Dendritic cell treated with granulocyte-macrophage colony-stimulating factor and Interleukin-4, amounts not matched to agents 40 ng/mL and 50 ng/mL, for 4 days (primary cell): ENCODE results near the gene MFSD12.
A peak's percentile ranks its signal among the peaks of the same experiment; 100 is the strongest.
"Not testable (repeated sequence)": the region's sequence is repeated elsewhere in the genome, so short reads cannot be mapped to it uniquely, and the experiment has no call there.

Source experiments
- H3K27ac Mint-ChIP-seq: one replicate; pipeline ENCODE4 v1.8.0; 2022; ENCODE audit warnings: mild to moderate bottlenecking, mixed read lengths
- H3K27me3 Mint-ChIP-seq: one replicate; pipeline ENCODE4 v1.8.0; 2022; ENCODE audit warnings: mild to moderate bottlenecking, mixed read lengths
- H3K36me3 Mint-ChIP-seq: one replicate; pipeline ENCODE4 v1.8.0; 2022; ENCODE audit warnings: low read depth, mixed read lengths
- H3K4me1 Mint-ChIP-seq: one replicate; pipeline ENCODE4 v1.8.0; 2022; ENCODE audit warnings: low read depth, mixed read lengths
- H3K4me3 Mint-ChIP-seq: one replicate; pipeline ENCODE4 v1.8.0; 2022; ENCODE audit warnings: mild to moderate bottlenecking, moderate library complexity, mixed read lengths
- H3K9me3 Mint-ChIP-seq: one replicate; pipeline ENCODE4 v1.8.0; 2022; ENCODE audit warnings: mixed read lengths
- intact Hi-C: fragments of 100-400 bp; cut with micrococcal nuclease; formaldehyde crosslinking; loops from one replicate; pipeline ENCODE4 v1.15.0; 2022

MFSD12 gene

DNA sequence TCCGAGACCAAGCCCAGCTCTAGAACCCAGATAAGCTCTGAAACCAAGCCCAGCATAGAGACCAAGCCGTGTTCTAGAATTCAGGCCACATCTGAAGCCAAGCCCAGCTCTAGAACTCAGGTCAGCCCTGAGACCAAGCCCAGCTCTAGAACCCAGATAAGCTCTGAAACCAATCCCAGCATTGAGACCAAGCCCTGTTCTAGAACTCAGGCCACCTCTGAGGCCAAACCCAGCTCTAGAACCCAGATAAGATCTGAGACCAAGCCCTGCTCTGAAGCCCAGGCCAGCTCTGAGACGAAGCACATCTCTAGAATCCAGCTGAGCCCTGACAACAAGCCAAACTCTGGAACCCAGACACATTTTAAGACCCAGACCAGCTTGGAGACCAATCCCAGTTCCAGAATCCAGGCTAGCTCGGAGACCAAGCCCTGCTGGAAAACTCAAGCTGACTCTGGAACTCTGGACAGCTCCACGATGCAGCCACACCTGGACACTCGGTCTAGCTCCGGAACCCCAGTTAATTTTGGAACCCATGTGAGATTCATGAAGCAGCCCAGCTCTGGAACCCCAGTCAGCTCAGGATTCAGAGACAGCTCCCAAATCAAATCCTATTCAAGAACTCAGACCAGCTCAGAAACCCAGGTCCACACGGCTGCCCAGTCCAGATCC, 33.7 kb upstream of the MFSD12 start:
- H3K4me3 Mint-ChIP-seq: no peak overlapping the region
- H3K9me3 Mint-ChIP-seq: no peaks in the 10 kb centered on the region
- H3K27ac Mint-ChIP-seq: no peak overlapping the region
- intact Hi-C loops: no loop called here
- peaks cover 69% of the 10 kb centered on the region for H3K27me3 Mint-ChIP-seq
- no peaks in the 10 kb centered on the region for H3K36me3 Mint-ChIP-seq
- no peaks in the 10 kb centered on the region for H3K4me1 Mint-ChIP-seq

GRCh38 chr19:3589949-3590348, 32.6 kb upstream of the MFSD12 start:
- no peaks in the 10 kb centered on the region for H3K36me3 Mint-ChIP-seq
- peaks cover 72% of the 10 kb centered on the region for H3K27me3 Mint-ChIP-seq
- no peak overlapping the region for H3K4me3 Mint-ChIP-seq
- H3K27ac Mint-ChIP-seq: no peak overlapping the region
- intact Hi-C loops: no loop called here
- H3K4me1 Mint-ChIP-seq: no peaks in the 10 kb centered on the region
- H3K9me3 Mint-ChIP-seq: no peaks in the 10 kb centered on the region

DNA sequence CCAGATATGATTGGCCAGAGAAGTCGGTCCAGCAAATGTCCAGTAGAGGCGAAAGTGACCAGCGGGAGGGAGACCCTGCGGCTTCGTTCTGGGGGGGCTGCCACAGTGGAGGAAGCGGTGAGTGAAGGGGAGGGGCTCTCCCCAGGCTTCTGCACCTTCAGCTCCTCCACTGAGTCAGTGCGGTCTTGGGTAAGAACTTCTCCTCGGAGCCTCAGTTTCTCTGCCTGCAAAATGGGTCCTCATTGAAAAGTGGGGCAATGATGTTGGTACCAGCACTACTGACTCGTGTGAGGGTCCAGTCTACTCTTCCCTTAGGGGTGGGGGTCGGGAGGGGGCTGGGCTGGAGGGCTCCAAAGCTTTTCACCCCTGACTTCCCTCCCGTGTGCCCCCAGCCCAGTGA, 32.1 kb upstream of the MFSD12 start:
- Mint-ChIP-seq H3K9me3 (no peaks in the 10 kb centered on the region), H3K4me3 (no peak overlapping the region), H3K27ac (no peak overlapping the region), H3K4me1 (no peaks in the 10 kb centered on the region), H3K36me3 (no peaks in the 10 kb centered on the region), H3K27me3 (peaks cover 73% of the 10 kb centered on the region)
- intact Hi-C loops: no loop called here

DNA sequence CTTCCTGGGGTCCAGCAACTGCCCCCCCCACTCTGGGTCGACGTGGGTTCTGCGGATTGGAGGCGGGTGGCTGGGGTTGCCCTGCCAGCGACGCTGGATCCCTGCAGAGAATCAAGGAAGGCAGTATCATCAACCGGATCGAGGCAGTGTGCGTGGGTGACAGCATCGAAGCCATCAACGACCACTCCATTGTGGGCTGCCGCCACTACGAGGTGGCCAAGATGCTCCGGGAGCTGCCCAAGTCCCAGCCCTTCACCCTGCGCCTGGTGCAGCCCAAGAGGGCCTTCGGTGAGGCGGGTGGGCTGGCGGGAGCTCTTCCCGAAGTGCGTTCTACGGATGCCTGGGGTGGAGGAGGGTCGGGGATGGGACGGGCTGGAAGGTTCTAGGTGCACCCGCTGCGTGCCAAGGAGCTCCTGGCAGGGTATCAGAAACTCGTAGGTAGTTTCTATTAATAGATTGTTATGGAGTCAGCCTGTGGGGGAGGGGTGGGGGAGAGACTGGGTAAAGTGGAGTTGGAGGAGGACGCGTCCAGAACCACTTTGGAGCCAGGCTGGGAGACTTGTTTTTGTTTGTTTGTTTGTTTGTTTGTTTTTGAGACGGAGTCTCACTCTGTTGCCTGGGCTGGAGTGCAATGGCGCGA, 29.4 kb upstream of the MFSD12 start:
- intact Hi-C loops: no loop called here
- no peaks in the 10 kb centered on the region for H3K4me1 Mint-ChIP-seq
- H3K36me3 Mint-ChIP-seq: no peaks in the 10 kb centered on the region
- no peak overlapping the region for H3K27ac Mint-ChIP-seq
- no peak overlapping the region for H3K4me3 Mint-ChIP-seq
- peaks cover 59% of the 10 kb centered on the region for H3K27me3 Mint-ChIP-seq
- H3K9me3 Mint-ChIP-seq: no peaks in the 10 kb centered on the region

DNA sequence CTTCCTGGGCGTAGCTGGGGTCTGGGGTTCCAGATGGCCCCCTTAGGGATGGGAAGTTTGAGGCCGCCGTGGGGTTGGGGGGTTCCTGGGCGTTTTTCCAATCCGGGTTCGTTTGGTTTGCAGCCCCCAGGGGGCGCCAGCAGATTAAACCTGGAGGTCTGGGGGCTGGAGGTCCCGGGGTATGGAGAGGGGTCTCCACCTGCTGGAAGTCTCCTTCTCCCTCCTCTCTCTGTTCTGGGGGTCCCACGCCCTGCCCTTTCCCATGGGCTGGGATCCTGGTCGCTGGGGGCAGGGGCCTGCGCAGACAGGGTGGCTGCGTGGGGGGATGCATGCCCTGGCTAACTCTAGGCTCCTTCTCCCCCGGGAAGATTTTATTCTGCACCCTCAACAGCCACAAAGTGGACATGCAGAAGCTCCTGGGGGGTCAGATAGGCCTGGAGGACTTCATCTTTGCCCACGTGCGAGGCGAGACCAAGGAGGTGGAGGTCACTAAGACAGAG, 28.8 kb upstream of the MFSD12 start:
- H3K4me1 Mint-ChIP-seq: peaks cover under 1% of the 10 kb centered on the region
- H3K4me3 Mint-ChIP-seq: peak overlapping the region; percentile 37
- intact Hi-C loops: no loop called here

DNA sequence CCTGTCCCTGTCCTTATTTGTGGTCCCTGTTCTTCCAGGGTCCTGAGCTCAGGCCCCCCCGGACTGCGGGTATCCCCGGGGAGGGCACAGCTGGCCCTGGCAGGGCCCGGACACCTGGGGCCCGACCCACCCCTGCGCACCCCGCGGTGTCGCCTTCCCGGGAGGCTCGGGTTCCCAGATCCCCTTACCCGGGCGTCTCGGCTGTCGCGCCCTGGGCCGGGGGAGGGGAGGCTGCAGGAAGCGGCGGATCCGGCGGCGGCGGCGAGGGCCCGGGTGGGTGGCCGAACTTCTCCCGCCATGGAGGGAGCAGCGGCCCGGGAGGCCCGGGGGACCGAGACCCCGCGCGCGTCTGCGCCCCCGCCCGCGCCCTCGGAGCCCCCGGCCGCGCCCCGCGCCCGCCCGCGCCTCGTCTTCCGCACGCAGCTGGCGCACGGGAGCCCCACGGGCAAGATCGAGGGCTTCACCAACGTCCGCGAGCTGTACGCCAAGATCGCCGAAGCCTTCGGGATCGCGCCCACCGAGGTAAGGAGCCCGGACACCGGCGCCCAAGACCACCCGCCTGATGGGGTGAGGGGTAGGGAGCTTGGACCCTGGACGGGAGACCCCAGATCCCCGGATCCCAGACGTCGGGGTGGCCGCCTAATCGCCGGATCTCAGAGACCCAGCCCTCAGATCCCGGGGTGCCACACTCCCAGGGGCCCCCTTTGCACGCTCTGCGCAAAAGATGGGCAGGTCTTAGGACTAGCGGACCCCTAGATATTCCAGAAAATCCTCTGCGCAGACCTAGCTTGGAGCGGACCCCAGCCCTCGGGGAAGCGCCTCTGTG, 28.1 kb upstream of the MFSD12 start, which contains the start of gene GIPC3:
Gene GIPC3 (plus strand): TSS at position 178 of the 826 bp plus-strand sequence. CDS start 120 bp downstream, at position 298.
- peaks cover 7% of the 10 kb centered on the region for H3K4me1 Mint-ChIP-seq
- intact Hi-C loops: no loop called here
- no peak within 1 kb of the TSS for H3K27ac Mint-ChIP-seq

More for the DNA sequence above, 28.8 kb upstream of the MFSD12 start:
- peaks cover 53% of the 10 kb centered on the region for H3K27me3 Mint-ChIP-seq
- H3K9me3 Mint-ChIP-seq: no peaks in the 10 kb centered on the region
- no peaks in the 10 kb centered on the region for H3K36me3 Mint-ChIP-seq
- no peak overlapping the region for H3K27ac Mint-ChIP-seq

GRCh38 chr19:3584036-3584802, 26.8 kb upstream of the MFSD12 start:
- H3K27me3 Mint-ChIP-seq: peaks cover 45% of the 10 kb centered on the region
- H3K9me3 Mint-ChIP-seq, H3K27ac Mint-ChIP-seq, intact Hi-C loops, H3K36me3 Mint-ChIP-seq, H3K4me3 Mint-ChIP-seq: not testable (repeated sequence)
- H3K4me1 Mint-ChIP-seq: peaks cover 20% of the 10 kb centered on the region

More for the DNA sequence above, 28.1 kb upstream of the MFSD12 start, which contains the start of gene GIPC3:
- no peaks in the 10 kb centered on the region for H3K9me3 Mint-ChIP-seq
- H3K27me3 Mint-ChIP-seq: peaks cover 48% of the 10 kb centered on the region
- H3K36me3 Mint-ChIP-seq: no peaks in the 10 kb centered on the region
- H3K4me3 Mint-ChIP-seq: peak within 1 kb of the TSS; percentile 37

DNA sequence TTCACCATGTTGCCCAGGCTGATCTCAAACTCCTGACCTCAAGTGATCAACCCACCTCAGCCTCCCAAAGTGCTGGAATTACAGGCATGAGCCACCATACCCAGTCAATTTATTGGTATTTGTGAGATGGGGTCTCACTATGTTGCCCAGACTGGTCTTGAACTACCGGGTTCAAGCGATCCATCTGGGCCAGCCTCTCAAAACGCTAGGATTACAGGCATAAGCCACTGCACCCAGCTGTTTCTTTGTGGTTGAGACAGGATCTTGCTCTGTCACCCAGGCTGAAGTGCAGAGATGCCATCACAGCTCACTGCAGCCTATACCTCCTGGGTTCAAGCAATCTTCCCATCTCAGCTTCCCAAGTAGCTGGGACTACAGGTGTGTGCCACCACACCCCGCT, 24.4 kb upstream of the MFSD12 start:
- H3K27ac Mint-ChIP-seq, intact Hi-C loops, H3K9me3 Mint-ChIP-seq, H3K4me3 Mint-ChIP-seq: not testable (repeated sequence)
- Mint-ChIP-seq H3K4me1 (peaks cover 29% of the 10 kb centered on the region), H3K27me3 (peaks cover 29% of the 10 kb centered on the region), H3K36me3 (peaks cover 24% of the 10 kb centered on the region)

GRCh38 chr19:3580156-3580934, 23.0 kb upstream of the MFSD12 start:
- no peak overlapping the region for H3K4me3 Mint-ChIP-seq
- H3K4me1 Mint-ChIP-seq: peaks cover 42% of the 10 kb centered on the region
- H3K9me3 Mint-ChIP-seq: no peaks in the 10 kb centered on the region
- peaks cover 39% of the 10 kb centered on the region for H3K36me3 Mint-ChIP-seq
- peak overlapping the region; percentile 52 for H3K27ac Mint-ChIP-seq
- intact Hi-C loops: no loop called here
- H3K27me3 Mint-ChIP-seq: peaks cover 16% of the 10 kb centered on the region

DNA sequence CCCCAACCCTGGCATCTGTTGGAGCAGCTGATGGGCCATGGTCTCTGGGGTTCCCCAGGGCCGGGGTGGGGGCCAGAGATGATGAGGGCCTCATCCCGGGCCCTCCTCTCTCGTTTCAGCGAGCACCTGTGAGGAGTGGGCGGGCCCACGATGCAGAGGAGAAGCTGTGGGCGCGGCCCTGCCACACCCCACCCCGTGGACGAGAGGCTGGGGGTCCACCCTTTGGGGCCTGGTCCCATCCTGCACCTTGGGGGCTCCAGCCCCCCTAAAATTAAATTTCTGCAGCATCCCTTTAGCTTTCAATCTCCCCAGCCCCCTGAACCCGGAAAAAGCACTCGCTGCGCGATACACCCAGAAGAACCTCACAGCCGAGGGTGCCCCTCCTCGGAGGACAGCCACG, 21.0 kb upstream of the MFSD12 start:
- intact Hi-C loops: no loop called here
- H3K4me3 Mint-ChIP-seq: no peak overlapping the region
- peaks cover 58% of the 10 kb centered on the region for H3K4me1 Mint-ChIP-seq
- peaks cover 58% of the 10 kb centered on the region for H3K36me3 Mint-ChIP-seq
- H3K27ac Mint-ChIP-seq: no peak overlapping the region
- H3K27me3 Mint-ChIP-seq: peaks cover 3% of the 10 kb centered on the region
- no peaks in the 10 kb centered on the region for H3K9me3 Mint-ChIP-seq

DNA sequence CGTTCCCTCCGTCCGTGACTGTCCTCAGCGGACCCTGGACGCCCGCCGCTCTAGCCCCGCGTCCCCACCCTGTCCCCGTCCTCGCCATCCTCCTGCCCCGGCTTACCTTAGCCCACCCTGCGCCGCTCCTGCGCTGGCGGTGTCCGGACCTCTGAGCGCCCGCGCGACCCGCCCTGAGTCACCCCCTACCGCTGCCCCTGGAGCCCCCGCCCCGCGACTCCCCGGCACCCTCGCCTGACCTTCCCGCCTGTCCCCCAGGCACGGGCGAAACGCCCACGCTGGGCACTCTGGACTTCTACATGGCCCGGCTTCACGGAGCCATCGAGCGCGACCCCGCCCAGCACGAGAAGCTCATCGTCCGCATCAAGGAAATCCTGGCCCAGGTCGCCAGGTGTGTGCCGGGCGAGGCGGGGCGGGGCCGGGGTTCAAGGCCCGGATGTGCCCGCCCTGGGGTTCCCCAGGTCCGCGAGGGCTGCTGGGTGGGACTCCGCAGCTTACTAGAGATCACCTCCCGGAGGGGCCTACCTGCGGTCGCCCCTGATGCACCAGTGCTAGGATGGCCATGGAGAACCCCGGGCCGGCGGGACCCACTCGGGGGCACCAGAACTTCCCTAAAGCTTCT, 20.4 kb upstream of the MFSD12 start:
- no peaks in the 10 kb centered on the region for H3K9me3 Mint-ChIP-seq
- H3K36me3 Mint-ChIP-seq: peaks cover 61% of the 10 kb centered on the region
- intact Hi-C loops: no loop called here
- H3K4me1 Mint-ChIP-seq: peaks cover 58% of the 10 kb centered on the region
- no peak overlapping the region for H3K27ac Mint-ChIP-seq
- no peak overlapping the region for H3K4me3 Mint-ChIP-seq
- no peaks in the 10 kb centered on the region for H3K27me3 Mint-ChIP-seq

DNA sequence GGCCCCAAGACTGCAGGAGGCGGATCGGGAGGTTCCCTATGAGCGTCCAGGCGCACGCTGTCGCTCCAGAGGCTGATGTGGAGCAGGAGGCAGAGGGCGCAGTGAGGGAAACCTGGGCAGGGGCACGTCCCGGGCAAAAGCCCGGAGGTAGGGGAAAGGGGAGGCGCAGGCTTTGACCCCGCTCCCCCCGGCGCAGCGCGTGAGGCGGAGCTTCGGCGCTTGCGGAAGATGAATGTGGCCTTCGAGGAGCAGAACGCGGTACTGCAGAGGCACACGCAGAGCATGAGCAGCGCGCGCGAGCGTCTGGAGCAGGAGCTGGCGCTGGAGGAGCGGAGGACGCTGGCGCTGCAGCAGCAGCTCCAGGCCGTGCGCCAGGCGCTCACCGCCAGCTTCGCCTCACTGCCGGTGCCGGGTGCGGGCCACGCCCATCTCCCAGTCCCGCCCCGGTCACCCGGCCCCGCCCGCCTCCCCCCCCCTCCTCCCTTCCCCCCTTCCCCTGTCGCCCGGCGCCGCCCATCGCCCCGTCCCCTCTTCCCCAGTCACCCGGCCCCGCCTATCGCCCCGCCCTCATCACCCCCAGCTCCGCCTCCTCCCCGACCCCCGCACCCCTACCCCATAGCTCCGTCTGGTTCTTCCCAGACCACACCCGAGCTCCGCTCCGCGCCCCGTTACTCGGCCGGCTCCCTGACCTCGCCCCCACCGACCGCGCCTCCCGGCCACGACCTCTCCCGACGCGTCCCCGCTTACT, 19.5 kb upstream of the MFSD12 start:
- Mint-ChIP-seq H3K9me3 (no peaks in the 10 kb centered on the region), H3K4me3 (peak overlapping the region; percentile 70), H3K27ac (no peak overlapping the region), H3K36me3 (peaks cover 61% of the 10 kb centered on the region), H3K27me3 (no peaks in the 10 kb centered on the region), H3K4me1 (peaks cover 63% of the 10 kb centered on the region)
- intact Hi-C loops: no loop called here
